Stomach (tissue), 4 donors: ENCODE measurements around the gene AP5M1.

ENCODE experiments used
- CTCF ChIP-seq, 7 experiments: fragments of 450-650 bp in 4 of 7; fragments of 200-600 bp in 3 of 7; sonication (generic) in 3 of 7; IDR thresholded peaks; one replicate each; pipeline ENCODE4 v1.5.1; 2016 to 2019; ENCODE audit warnings: antibody characterized with exemption in 7 of 7, control low read depth in 2 of 7, mild to moderate bottlenecking in 1 of 7
- EP300 ChIP-seq: sonication (generic); formaldehyde crosslinking; IDR thresholded peaks from one replicate; pipeline ENCODE4 v1.6.1; 2017; ENCODE audit warnings: antibody characterized with exemption
- POLR2A ChIP-seq, 4 donors: fragments of 450-650 bp; IDR thresholded peaks; one replicate each; pipeline ENCODE4 v1.6.1; 2016; ENCODE audit warnings: antibody characterized with exemption in 4 of 4, control low read depth in 2 of 4, mild to moderate bottlenecking in 1 of 4, moderate library complexity in 1 of 4

- TF ChIP-seq POLR2A (IDR thresholded peaks at IDR 0.05) (no peak), CTCF (IDR thresholded peaks at IDR 0.05) (no peak), EP300 (no peak)
Observed at GRCh38 chr14:57245941-57246340, 22.8 kb upstream of the AP5M1 start.
